Measurements from ENCODE around the gene CBFA2T2.
"Not testable (repeated sequence)": the region's sequence is repeated elsewhere in the genome, so short reads cannot be mapped to it uniquely, and the experiment has no call there.

The CBFA2T2 gene

GRCh38 chr20:33506576-33506975 lies 16.7 kb downstream of the CBFA2T2 start:
- no peak for DNase-seq (ENCODE audit: low spot score)

- DNase-seq (ENCODE audit: low spot score) = no peak
Observed at GRCh38 chr20:33507461-33507860, 17.6 kb downstream of the CBFA2T2 start.

- not testable (repeated sequence) for DNase-seq (ENCODE audit: low spot score)
Observed at GRCh38 chr20:33508015-33508414, 18.1 kb downstream of the CBFA2T2 start.

- DNase-seq (ENCODE audit: low spot score) = not testable (repeated sequence)
Observed at GRCh38 chr20:33509057-33509456, 19.2 kb downstream of the CBFA2T2 start.

- DNase-seq (ENCODE audit: low spot score) = not testable (repeated sequence)
Observed at GRCh38 chr20:33511876-33512275, 22.0 kb downstream of the CBFA2T2 start.

- DNase-seq (ENCODE audit: low spot score) = no peak
Observed at GRCh38 chr20:33515569-33516216, 25.8 kb downstream of the CBFA2T2 start.

- no peak for DNase-seq (ENCODE audit: low spot score)
Observed at GRCh38 chr20:33516882-33517281, 27.0 kb downstream of the CBFA2T2 start.

GRCh38 chr20:33518071-33518470 lies 28.2 kb downstream of the CBFA2T2 start:
- no peak for DNase-seq (ENCODE audit: low spot score)

GRCh38 chr20:33521461-33521860 lies 31.6 kb downstream of the CBFA2T2 start:
- no peak for DNase-seq (ENCODE audit: low spot score)

- no peak for DNase-seq (ENCODE audit: low spot score)
Observed at GRCh38 chr20:33522256-33522820, 32.4 kb downstream of the CBFA2T2 start.

- no peak for DNase-seq (ENCODE audit: low spot score)
Observed at GRCh38 chr20:33524261-33524660, 34.4 kb downstream of the CBFA2T2 start.

GRCh38 chr20:33526769-33527168 lies 36.9 kb downstream of the CBFA2T2 start:
- DNase-seq (ENCODE audit: low spot score) = no peak

GRCh38 chr20:33531047-33531877 lies 41.4 kb downstream of the CBFA2T2 start:
- no peak for DNase-seq (ENCODE audit: low spot score)

- DNase-seq (ENCODE audit: low spot score) = no peak
Observed at GRCh38 chr20:33531885-33532284, 42.0 kb downstream of the CBFA2T2 start.

GRCh38 chr20:33532753-33533459 lies 43.0 kb downstream of the CBFA2T2 start:
- no peak for DNase-seq (ENCODE audit: low spot score)

GRCh38 chr20:33535717-33536116 lies 45.8 kb downstream of the CBFA2T2 start:
- DNase-seq (ENCODE audit: low spot score) = not testable (repeated sequence)

GRCh38 chr20:33537608-33538007 lies 47.7 kb downstream of the CBFA2T2 start:
- DNase-seq (ENCODE audit: low spot score) = no peak

- no peak for DNase-seq (ENCODE audit: low spot score)
Observed at GRCh38 chr20:33539129-33539528, 49.2 kb downstream of the CBFA2T2 start.

GRCh38 chr20:33540427-33540826 lies 50.5 kb downstream of the CBFA2T2 start:
- DNase-seq (ENCODE audit: low spot score) = no peak

- DNase-seq (ENCODE audit: low spot score) = no peak
Observed at GRCh38 chr20:33541074-33541473, 51.2 kb downstream of the CBFA2T2 start.

- DNase-seq (ENCODE audit: low spot score) = no peak
Observed at GRCh38 chr20:33541797-33542196, 51.9 kb downstream of the CBFA2T2 start.

- DNase-seq (ENCODE audit: low spot score) = no peak
Observed at GRCh38 chr20:33545763-33546162, 55.9 kb downstream of the CBFA2T2 start.

Data from HuH-7.5 (cell line).